HG03520 (cell line): ENCODE data around the gene LCORL.

ENCODE experiments used
- ATAC-seq: cut with Tn5 transposase; IDR thresholded peaks from one replicate; pipeline ENCODE4 v1.9.1; 2021; ENCODE audit warnings: mild to moderate bottlenecking, moderate library complexity; ENCODE audit not compliant: unreplicated experiment

The LCORL gene

GRCh38 chr4:17934286-17934685 is 87.3 kb downstream of the LCORL start:
- ATAC-seq: no peak

GRCh38 chr4:17933126-17933525 is 88.4 kb downstream of the LCORL start:
- ATAC-seq: no peak

GRCh38 chr4:17932041-17932440 is 89.5 kb downstream of the LCORL start:
- ATAC-seq: no peak

- no peak for ATAC-seq
These were observed 91.3 kb downstream of the LCORL start for GRCh38 chr4:17930256-17930655.

- no peak for ATAC-seq
These were observed 97.4 kb downstream of the LCORL start for GRCh38 chr4:17924189-17924588.

- ATAC-seq: no peak
These were observed 100.1 kb downstream of the LCORL start for GRCh38 chr4:17921451-17921850.

- no peak for ATAC-seq
These were observed 100.9 kb downstream of the LCORL start for GRCh38 chr4:17920681-17921080.

- no peak for ATAC-seq
These were observed 106.1 kb downstream of the LCORL start for GRCh38 chr4:17915439-17915838.

- ATAC-seq: no peak
These were observed 109.5 kb downstream of the LCORL start for GRCh38 chr4:17912011-17912410.

GRCh38 chr4:17911608-17912007 is 109.9 kb downstream of the LCORL start:
- ATAC-seq: no peak

- ATAC-seq: no peak
These were observed 123.0 kb downstream of the LCORL start for GRCh38 chr4:17898553-17899055.

GRCh38 chr4:17895481-17895880 is 126.1 kb downstream of the LCORL start:
- ATAC-seq: no peak

GRCh38 chr4:17894421-17894820 is 127.1 kb downstream of the LCORL start:
- ATAC-seq: no peak

GRCh38 chr4:17889692-17890091 is 131.9 kb downstream of the LCORL start:
- no peak for ATAC-seq

- ATAC-seq: no peak
These were observed 137.0 kb downstream of the LCORL start for GRCh38 chr4:17884511-17884910.

GRCh38 chr4:17884063-17884462 is 137.5 kb downstream of the LCORL start:
- ATAC-seq: no peak

- no peak for ATAC-seq
These were observed 143.9 kb downstream of the LCORL start for GRCh38 chr4:17877661-17878060.

- ATAC-seq: no peak
These were observed 144.6 kb downstream of the LCORL start for GRCh38 chr4:17876943-17877342.

- ATAC-seq: peak; percentile 99
These were observed 146.0 kb downstream of the LCORL start for GRCh38 chr4:17875402-17876070.

- no peak for ATAC-seq
These were observed 152.2 kb downstream of the LCORL start for GRCh38 chr4:17869327-17869726.

GRCh38 chr4:17867276-17867675 is 154.3 kb downstream of the LCORL start:
- ATAC-seq: no peak

- ATAC-seq: no peak
These were observed 154.7 kb downstream of the LCORL start for GRCh38 chr4:17866810-17867209.

GRCh38 chr4:17865866-17866363 is 155.6 kb downstream of the LCORL start:
- no peak for ATAC-seq
